GM23248 (cell line): ENCODE data around the gene ANKRD11. TPM values are rescaled to one million over a fixed set of nuclear protein-coding genes. Genes with fewer than 3 reads are reported as not detected.
"Not testable (repeated sequence)": the region's sequence is repeated elsewhere in the genome, so short reads cannot be mapped to it uniquely, and the experiment has no call there.

Source experiments
- DNase-seq: peaks from one replicate; pipeline ENCODE4 v3.0.0-alpha.2; 2015
- H2AFZ ChIP-seq: fragments of 200-600 bp; sonication (generic); 2 replicates; pipeline ENCODE4 v1.6.1; 2016; ENCODE audit warnings: antibody characterized with exemption
- H3F3A ChIP-seq: fragments of 200-600 bp; sonication (generic); 2 replicates; pipeline ENCODE4 v1.6.1; 2016; ENCODE audit warnings: mild to moderate bottlenecking, antibody characterized with exemption, mixed run types; ENCODE audit not compliant: insufficient read depth
- H3K27ac ChIP-seq: fragments of 200-600 bp; sonication (generic); 2 replicates; pipeline ENCODE4 v1.5.1; 2016; ENCODE audit warnings: mild to moderate bottlenecking
- H3K27me3 ChIP-seq: fragments of 200-600 bp; sonication (generic); replicated peaks from 2 replicates; pipeline ENCODE4 v1.6.1; 2016; ENCODE audit warnings: mild to moderate bottlenecking; ENCODE audit not compliant: insufficient read depth
- H3K36me3 ChIP-seq: fragments of 200-600 bp; sonication (generic); 2 replicates; pipeline ENCODE4 v1.6.1; 2016; ENCODE audit warnings: low read depth, mild to moderate bottlenecking
- H3K4me1 ChIP-seq: fragments of 200-600 bp; sonication (generic); 2 replicates; pipeline ENCODE4 v1.6.1; 2016; ENCODE audit warnings: mild to moderate bottlenecking; ENCODE audit not compliant: insufficient read depth
- H3K4me2 ChIP-seq: fragments of 200-600 bp; sonication (generic); one replicate; pipeline ENCODE4 v1.6.1; 2016; ENCODE audit warnings: mild to moderate bottlenecking; ENCODE audit not compliant: unreplicated experiment
- H3K4me3 ChIP-seq: fragments of 200-600 bp; sonication (generic); 2 replicates; pipeline ENCODE4 v1.5.1; 2016; ENCODE audit warnings: mild to moderate bottlenecking
- H3K79me2 ChIP-seq: fragments of 200-600 bp; sonication (generic); 2 replicates; pipeline ENCODE4 v1.6.1; 2016; ENCODE audit warnings: mild to moderate bottlenecking; ENCODE audit not compliant: insufficient read depth
- H3K9ac ChIP-seq: fragments of 200-600 bp; sonication (generic); 2 replicates; pipeline ENCODE4 v1.6.1; 2016; ENCODE audit warnings: mild to moderate bottlenecking
- H3K9me2 ChIP-seq: fragments of 200-600 bp; sonication (generic); 2 replicates; pipeline ENCODE4 v1.6.1; 2016; ENCODE audit warnings: mixed run types, mild to moderate bottlenecking, moderate library complexity; ENCODE audit not compliant: insufficient read depth
- H3K9me3 ChIP-seq: fragments of 200-600 bp; sonication (generic); one replicate; pipeline ENCODE4 v1.6.1; 2017; ENCODE audit warnings: low read depth
- H4K20me1 ChIP-seq: fragments of 200-600 bp; sonication (generic); 2 replicates; pipeline ENCODE4 v1.6.0; 2016; ENCODE audit not compliant: insufficient read depth
- EZH2 ChIP-seq: fragments of 200-600 bp; sonication (generic); IDR thresholded peaks from 2 replicates; pipeline ENCODE4 v1.6.1; 2018; ENCODE audit warnings: antibody characterized with exemption, mild to moderate bottlenecking; ENCODE audit not compliant: insufficient read depth, poor library complexity, severe bottlenecking
- EZH2phosphoT487 ChIP-seq: fragments of 200-600 bp; sonication (generic); IDR thresholded peaks from 2 replicates; pipeline ENCODE4 v1.6.1; 2018; ENCODE audit warnings: antibody characterized with exemption, moderate library complexity, mild to moderate bottlenecking, low read depth; ENCODE audit not compliant: insufficient read depth
- WGBS, 2 experiments: methylation state at CpG; one replicate each; pipeline ENCODE4 v1.1.6; 2015 to 2017; ENCODE audit warnings: low lambda C conversion rate in 2 of 2, low coverage in 1 of 2; ENCODE audit errors: missing lambda C conversion rate in 2 of 2; 5-methylcytosine and 5-hydroxymethylcytosine counted together
- in situ Hi-C: fragments of 300-500 bp; cut with MboI; formaldehyde crosslinking; loops from 2 replicates; pipeline ENCODE4 v1.15.0; 2020
- polyA plus RNA-seq: library from polyadenylated mRNA; unstranded; fragments of >200 nt; fragmentation: Nextera tagmentation; extraction: Ambion mirVana; gene quantifications from 2 replicates; pipeline ENCODE4 v1.2.1, GENCODE V29; 2016
- total RNA-seq: library from RNA; depleted of rRNA; stranded (reverse); fragments of >200 nt; shearing (Covaris generic); gene quantifications from 2 replicates; pipeline ENCODE4 v1.2.3, GENCODE V29; 2014

ANKRD11 gene
- total and polyA plus RNA-seq, 2 experiments from 2014 or later, result 39.3 to 84.7 TPM

GRCh38 chr16:89425523-89425922 is 64.8 kb downstream of the ANKRD11 start:
- H3K27ac ChIP-seq, result no peak overlapping the region
- H3K9me3 ChIP-seq, result no peaks in the 10 kb centered on the region
- no peaks in the 10 kb centered on the region for H3K27me3 ChIP-seq
- no peak overlapping the region for H3K4me3 ChIP-seq
- H2AFZ ChIP-seq, result no peak overlapping the region
- H3K4me2 ChIP-seq, result no peak overlapping the region
- H3K36me3 ChIP-seq, result no peaks in the 10 kb centered on the region
- H4K20me1 ChIP-seq, result peaks cover 63% of the 10 kb centered on the region
- peaks cover 42% of the 10 kb centered on the region for H3F3A ChIP-seq
- TF ChIP-seq EZH2phosphoT487 (no peak), EZH2 (no peak)
- H3K9me2 ChIP-seq, result no peaks in the 10 kb centered on the region
- H3K9ac ChIP-seq, result no peak overlapping the region
- in situ Hi-C loops, result no loop called here
- DNase-seq, result no peak
- peaks cover 94% of the 10 kb centered on the region for H3K79me2 ChIP-seq
- H3K4me1 ChIP-seq, result peaks cover 10% of the 10 kb centered on the region
- 88 to 89% methylated on average over 10 of the region's 10 CpGs for WGBS, 2 experiments

GRCh38 chr16:89423681-89424260 is 66.6 kb downstream of the ANKRD11 start:
- WGBS, 2 experiments, result 85 to 86% methylated on average over 21 of the region's 21 CpGs
- no peak for DNase-seq

GRCh38 chr16:89422905-89423630 is 67.3 kb downstream of the ANKRD11 start:
- TF ChIP-seq EZH2 (no peak), EZH2phosphoT487 (no peak)
- Histone ChIP-seq H4K20me1 (peaks cover 77% of the 10 kb centered on the region), H3K4me1 (peaks cover 7% of the 10 kb centered on the region), H3K9me2 (no peaks in the 10 kb centered on the region), H3K27ac (peak overlapping the region; percentile 36), H2AFZ (no peak overlapping the region), H3K27me3 (no peaks in the 10 kb centered on the region), H3K4me2 (no peak overlapping the region), H3K79me2 (peaks cover 99% of the 10 kb centered on the region), H3K9ac (no peak overlapping the region), H3K9me3 (no peaks in the 10 kb centered on the region), H3F3A (peaks cover 40% of the 10 kb centered on the region), H3K36me3 (no peaks in the 10 kb centered on the region), H3K4me3 (no peak overlapping the region)
- 59 to 65% methylated on average over 16 of the region's 16 CpGs for WGBS, 2 experiments
- peak; percentile 68 for DNase-seq
- in situ Hi-C loops, result no loop called here

More at GRCh38 chr16:89423681-89424260, 66.6 kb downstream of the ANKRD11 start:
- Histone ChIP-seq H3K27me3 (no peaks in the 10 kb centered on the region), H3K9me3 (no peaks in the 10 kb centered on the region), H3K4me3 (no peak overlapping the region), H3K9ac (no peak overlapping the region), H3K4me2 (no peak overlapping the region), H4K20me1 (peaks cover 75% of the 10 kb centered on the region), H3K9me2 (no peaks in the 10 kb centered on the region), H3F3A (peaks cover 40% of the 10 kb centered on the region), H2AFZ (no peak overlapping the region), H3K4me1 (peaks cover 7% of the 10 kb centered on the region), H3K27ac (peak overlapping the region; percentile 36; the same call in 1 of the 2 replicates), H3K36me3 (no peaks in the 10 kb centered on the region), H3K79me2 (peaks cover 99% of the 10 kb centered on the region)
- TF ChIP-seq EZH2, result no peak
- TF ChIP-seq EZH2phosphoT487, result no peak
- in situ Hi-C loops, result no loop called here

DNA sequence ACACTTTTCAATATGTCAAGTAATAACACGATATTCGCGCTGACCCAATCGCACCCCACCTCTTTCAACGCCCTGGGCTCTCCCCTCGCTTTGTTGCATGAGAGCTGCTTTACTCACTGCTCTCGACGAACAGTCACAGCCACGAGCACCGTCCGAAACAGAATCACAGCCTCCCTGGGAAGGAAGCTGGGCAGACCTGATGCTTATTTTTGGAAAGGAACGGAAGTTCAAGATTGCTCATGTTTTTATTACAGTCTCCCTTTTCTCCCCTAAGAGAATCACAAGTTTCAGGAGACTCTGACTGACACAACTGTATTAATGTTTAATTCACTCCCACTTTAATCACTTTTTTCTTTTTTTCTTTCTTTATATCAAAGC is 67.8 kb downstream of the ANKRD11 start:
- Histone ChIP-seq H3K79me2 (peaks cover 99% of the 10 kb centered on the region), H3K9ac (no peak overlapping the region), H4K20me1 (peaks cover 78% of the 10 kb centered on the region), H3K27ac (peak overlapping the region; percentile 36; the same call in 1 of the 2 replicates), H3K27me3 (no peaks in the 10 kb centered on the region), H3K4me1 (peaks cover 7% of the 10 kb centered on the region), H3K36me3 (no peaks in the 10 kb centered on the region), H3K4me3 (no peak overlapping the region), H3K9me3 (no peaks in the 10 kb centered on the region), H3K9me2 (no peaks in the 10 kb centered on the region), H3K4me2 (no peak overlapping the region), H2AFZ (no peak overlapping the region), H3F3A (peaks cover 40% of the 10 kb centered on the region)
- TF ChIP-seq EZH2phosphoT487 (no peak), EZH2 (no peak)
- in situ Hi-C loops, result no loop called here
- peak; percentile 56 for DNase-seq
- WGBS, 2 experiments, result 68 to 77% methylated on average over 12 of the region's 12 CpGs

GRCh38 chr16:89421300-89421699 is 69.1 kb downstream of the ANKRD11 start:
- Histone ChIP-seq H4K20me1 (peaks cover 76% of the 10 kb centered on the region), H3F3A (peaks cover 30% of the 10 kb centered on the region), H3K79me2 (peaks cover 99% of the 10 kb centered on the region)
- H2AFZ ChIP-seq, H3K27ac ChIP-seq, in situ Hi-C loops, H3K9me3 ChIP-seq, H3K9me2 ChIP-seq, DNase-seq, H3K4me2 ChIP-seq, H3K4me3 ChIP-seq, H3K9ac ChIP-seq, H3K36me3 ChIP-seq, H3K4me1 ChIP-seq, H3K27me3 ChIP-seq: not testable (repeated sequence)
- whole genome bisulfite sequencing, 2 experiments, result 87% methylated on average over 17 of the region's 23 CpGs; no CpG with 5 or more reads in 1 of the 2 experiments
